Stimulated activated CD8-positive, alpha-beta memory T cell treated with anti-CD3 and anti-CD28 coated beads, Interleukin-4, amount 100 ng/mL, for 1 hour (primary cell): ENCODE results near the gene NDUFS1.
"Not testable (repeated sequence)": the region's sequence is repeated elsewhere in the genome, so short reads cannot be mapped to it uniquely, and the experiment has no call there.

Experiments used
- DNase-seq, 2 donors: peaks; one replicate each; pipeline ENCODE4 v3.0.0-alpha.2; 2020; ENCODE audit warnings: low read depth in 2 of 2, low spot score in 1 of 2

Gene NDUFS1

GRCh38 chr2:206105038-206105437, 54.2 kb downstream of the NDUFS1 start:
- DNase-seq: no peak

GRCh38 chr2:206098872-206099271, 60.4 kb downstream of the NDUFS1 start:
- not testable (repeated sequence) for DNase-seq

DNA sequence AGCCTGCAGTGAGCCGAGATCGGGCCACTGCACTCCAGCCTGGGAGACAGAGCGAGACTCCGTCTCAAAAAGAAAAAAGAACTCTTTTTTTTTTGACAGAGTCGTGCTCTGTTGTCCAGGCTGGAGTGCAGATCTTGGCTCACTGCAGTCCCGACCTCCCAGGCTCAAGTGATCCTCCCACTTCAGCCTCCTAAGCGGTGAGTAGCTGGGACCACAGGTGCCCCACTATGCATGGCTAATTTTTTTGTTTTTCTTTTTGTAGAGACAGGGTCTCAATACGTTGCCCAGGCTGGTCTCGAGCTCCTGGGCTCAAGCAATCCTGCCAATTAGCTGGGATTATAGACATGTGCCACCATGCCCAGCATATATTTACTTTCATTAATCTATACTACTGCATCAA, 60.8 kb downstream of the NDUFS1 start:
- no peak for DNase-seq

GRCh38 chr2:206096876-206097275, 62.4 kb downstream of the NDUFS1 start:
- no peak for DNase-seq

DNA sequence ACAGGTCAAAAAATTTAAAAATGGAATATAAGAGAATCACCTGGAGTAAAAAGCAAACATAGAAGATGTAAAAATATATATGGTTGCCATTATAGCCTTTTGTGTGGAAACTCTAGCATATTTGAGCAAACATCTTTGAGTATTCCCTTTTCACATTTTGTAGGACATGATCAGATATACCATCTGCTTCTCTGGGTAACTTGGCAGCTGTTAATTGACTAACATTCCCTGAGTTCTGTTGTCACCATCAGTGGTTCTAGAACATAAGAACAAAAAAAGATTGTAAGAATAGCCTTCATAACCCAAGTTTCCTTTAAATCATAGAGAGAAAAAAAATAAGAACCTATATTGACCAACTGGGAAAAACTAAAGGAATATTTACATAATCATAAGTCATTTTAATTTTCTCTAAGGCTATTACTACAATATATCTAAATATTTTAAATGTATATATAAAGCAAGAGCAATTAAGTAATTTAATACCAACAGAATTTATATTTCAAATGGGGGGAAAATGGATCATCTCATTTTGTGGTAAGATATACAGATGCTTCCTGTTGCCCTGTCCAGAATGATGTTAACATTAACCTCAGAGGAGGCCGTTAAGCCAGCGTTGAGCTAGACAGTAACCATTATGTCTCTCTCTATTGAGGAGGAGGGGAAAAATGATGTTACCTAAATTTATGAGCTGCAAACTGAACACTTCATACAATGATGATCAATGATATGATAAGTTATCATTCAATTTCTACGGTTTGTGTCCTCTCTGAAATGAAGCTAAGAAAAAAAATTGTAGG, 63.5 kb downstream of the NDUFS1 start:
- DNase-seq: no peak

DNA sequence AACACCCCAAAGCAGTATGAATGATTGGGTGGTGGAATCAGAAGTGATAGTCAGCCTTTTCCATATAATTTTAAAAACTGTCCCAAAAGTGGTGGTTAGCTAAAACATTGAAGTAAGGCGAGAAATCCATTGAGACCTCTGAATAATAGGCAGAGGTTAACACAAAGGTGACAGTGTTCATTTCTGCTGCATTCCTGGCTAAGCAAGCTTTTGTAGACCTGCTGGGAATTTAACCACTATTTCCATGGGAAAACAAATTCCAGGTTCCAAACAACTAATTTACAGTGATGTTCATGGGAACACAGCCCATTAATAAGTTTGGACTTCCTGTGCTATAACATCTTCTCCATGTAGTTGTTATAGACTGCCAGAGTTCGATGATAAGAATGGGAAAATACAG, 66.9 kb downstream of the NDUFS1 start:
- no peak for DNase-seq

GRCh38 chr2:206088248-206088647, 71.0 kb downstream of the NDUFS1 start:
- no peak for DNase-seq

GRCh38 chr2:206086716-206087350, 72.4 kb downstream of the NDUFS1 start:
- DNase-seq: no peak

- DNase-seq: peak; percentile 38 to 61
Measured at GRCh38 chr2:206085742-206086445, 73.3 kb downstream of the NDUFS1 start, which contains the start of gene INO80D. Gene INO80D, minus strand, starts transcription at chr2:206086174. Its CDS starts 23,158 bp downstream, at chr2:206063016.

- peak in 1 of 2 donors; percentile 16 for DNase-seq
Measured at GRCh38 chr2:206084870-206085741, 74.1 kb downstream of the NDUFS1 start.

DNA sequence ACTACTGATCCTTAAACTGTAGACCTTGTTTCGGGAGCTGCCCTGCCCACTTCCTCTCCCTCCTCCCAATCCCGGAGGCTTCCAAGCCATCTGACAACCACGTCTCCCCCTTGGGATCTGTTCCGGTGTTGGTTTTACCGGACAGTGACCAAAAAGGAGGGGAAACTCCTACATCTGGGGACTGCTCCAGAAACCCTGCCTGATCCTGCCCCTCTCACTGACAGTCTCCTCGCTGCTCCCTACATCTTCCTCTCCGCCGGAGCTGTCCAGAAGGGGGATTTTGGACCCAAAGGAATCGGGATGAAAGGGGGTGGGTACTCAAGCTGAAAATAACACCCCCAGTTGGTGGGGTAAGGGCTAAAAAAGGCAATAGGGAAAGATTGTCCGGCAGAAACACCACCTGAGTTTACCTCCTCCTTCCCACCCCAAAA, 74.8 kb downstream of the NDUFS1 start:
- DNase-seq: no peak

GRCh38 chr2:206083602-206084438, 75.4 kb downstream of the NDUFS1 start:
- no peak for DNase-seq

GRCh38 chr2:206082298-206082843, 76.9 kb downstream of the NDUFS1 start:
- no peak for DNase-seq

DNA sequence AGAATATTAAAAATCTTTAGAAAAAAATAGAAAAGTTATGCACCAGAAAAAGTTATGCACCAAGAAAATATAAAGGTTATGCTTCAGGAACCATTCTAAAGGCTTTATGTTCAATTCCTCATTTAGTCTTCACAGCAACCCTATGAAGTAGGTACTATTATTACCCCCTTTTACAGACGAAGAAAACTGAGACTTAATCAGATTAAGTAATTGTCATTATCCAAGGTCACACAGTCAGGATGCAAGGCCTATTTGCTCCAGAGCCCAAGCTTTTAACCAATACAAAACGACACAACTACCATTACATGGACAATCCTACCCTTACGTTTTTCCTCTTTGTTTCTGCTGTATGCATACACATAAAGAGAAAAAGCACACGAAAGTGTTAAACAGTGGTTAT, 78.3 kb downstream of the NDUFS1 start:
- no peak for DNase-seq

- DNase-seq: no peak
Measured at GRCh38 chr2:206079699-206080465, 79.4 kb downstream of the NDUFS1 start.

- not testable (repeated sequence) for DNase-seq
Measured at GRCh38 chr2:206077879-206078278, 81.4 kb downstream of the NDUFS1 start.

DNA sequence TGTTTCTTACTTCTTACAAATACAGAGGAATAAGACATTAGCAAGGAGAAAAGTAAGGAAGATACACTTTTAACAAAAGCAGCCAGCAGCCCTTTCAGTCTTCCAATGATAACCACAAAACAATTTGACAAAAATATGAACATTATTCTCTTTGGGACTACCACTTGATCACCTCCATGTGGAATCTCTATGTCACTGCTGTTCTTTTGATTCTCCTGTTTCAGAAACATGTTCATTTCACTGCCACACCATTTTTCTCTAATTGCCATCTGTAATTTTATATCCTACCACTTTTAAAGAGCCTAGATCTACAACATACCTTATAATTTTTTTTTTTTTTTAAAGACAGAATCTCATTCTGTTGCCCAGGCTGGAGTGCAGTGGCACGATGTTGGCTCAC, 84.1 kb downstream of the NDUFS1 start:
- no peak for DNase-seq

GRCh38 chr2:206071807-206072206, 87.4 kb downstream of the NDUFS1 start:
- DNase-seq: no peak

DNA sequence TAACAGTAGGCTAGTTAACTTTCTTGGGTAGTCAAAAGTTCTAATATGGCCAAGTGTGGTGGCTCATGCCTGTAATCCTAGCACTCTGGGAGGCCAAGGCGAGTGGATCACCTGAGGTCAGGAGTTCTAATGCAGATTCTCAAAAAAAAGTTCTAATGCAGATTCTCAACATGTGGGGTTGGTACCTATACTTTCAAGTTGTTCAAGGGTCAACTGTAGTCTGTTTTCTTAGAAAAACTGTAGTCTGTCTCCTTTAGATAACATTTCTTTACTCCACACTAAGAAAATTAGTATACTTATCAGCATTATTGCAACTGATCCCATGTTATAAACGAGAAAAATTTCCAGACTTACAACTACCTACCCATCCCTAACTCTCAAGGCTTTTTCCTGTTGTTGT, 89.8 kb downstream of the NDUFS1 start:
- no peak for DNase-seq
